Vagina (tissue), 2 donors: ENCODE results near the gene CLDN7.

ENCODE experiments used
- CTCF ChIP-seq, 3 experiments: fragments of 450-650 bp in 2 of 3; fragments of 200-600 bp in 1 of 3; sonication (generic) in 1 of 3; IDR thresholded peaks; one replicate each; pipeline ENCODE4 v1.5.1; 2017 to 2019; ENCODE audit warnings: antibody characterized with exemption in 3 of 3, mild to moderate bottlenecking in 2 of 3, moderate library complexity in 2 of 3
- POLR2A ChIP-seq, 2 donors: fragments of 450-650 bp; IDR thresholded peaks; one replicate each; pipeline ENCODE4 v1.6.1; 2017; ENCODE audit warnings: antibody characterized with exemption in 2 of 2, mild to moderate bottlenecking in 2 of 2, moderate library complexity in 2 of 2
- POLR2AphosphoS5 ChIP-seq, 2 donors: sonication (generic); formaldehyde crosslinking; IDR thresholded peaks; one replicate each; pipeline ENCODE4 v1.9.0; 2017; ENCODE audit warnings: antibody characterized with exemption in 2 of 2, mild to moderate bottlenecking in 2 of 2, low read depth in 1 of 2; ENCODE audit not compliant: insufficient read depth in 1 of 2

GRCh38 chr17:7246779-7247178, 15.5 kb downstream of the CLDN7 start:
- TF ChIP-seq CTCF (IDR thresholded peaks at IDR 0.05) (no peak), POLR2A (IDR thresholded peaks at IDR 0.05) (no peak), POLR2AphosphoS5 (IDR thresholded peaks at IDR 0.05; ENCODE audit: insufficient read depth in 1 of 2, low read depth in 1 of 2) (no peak)
